GM21515 (cell line): ENCODE measurements around the gene INF2.

Experiments
- ATAC-seq: cut with Tn5 transposase; IDR thresholded peaks from one replicate; pipeline ENCODE4 v1.9.1; 2021; ENCODE audit not compliant: unreplicated experiment

INF2 gene

DNA sequence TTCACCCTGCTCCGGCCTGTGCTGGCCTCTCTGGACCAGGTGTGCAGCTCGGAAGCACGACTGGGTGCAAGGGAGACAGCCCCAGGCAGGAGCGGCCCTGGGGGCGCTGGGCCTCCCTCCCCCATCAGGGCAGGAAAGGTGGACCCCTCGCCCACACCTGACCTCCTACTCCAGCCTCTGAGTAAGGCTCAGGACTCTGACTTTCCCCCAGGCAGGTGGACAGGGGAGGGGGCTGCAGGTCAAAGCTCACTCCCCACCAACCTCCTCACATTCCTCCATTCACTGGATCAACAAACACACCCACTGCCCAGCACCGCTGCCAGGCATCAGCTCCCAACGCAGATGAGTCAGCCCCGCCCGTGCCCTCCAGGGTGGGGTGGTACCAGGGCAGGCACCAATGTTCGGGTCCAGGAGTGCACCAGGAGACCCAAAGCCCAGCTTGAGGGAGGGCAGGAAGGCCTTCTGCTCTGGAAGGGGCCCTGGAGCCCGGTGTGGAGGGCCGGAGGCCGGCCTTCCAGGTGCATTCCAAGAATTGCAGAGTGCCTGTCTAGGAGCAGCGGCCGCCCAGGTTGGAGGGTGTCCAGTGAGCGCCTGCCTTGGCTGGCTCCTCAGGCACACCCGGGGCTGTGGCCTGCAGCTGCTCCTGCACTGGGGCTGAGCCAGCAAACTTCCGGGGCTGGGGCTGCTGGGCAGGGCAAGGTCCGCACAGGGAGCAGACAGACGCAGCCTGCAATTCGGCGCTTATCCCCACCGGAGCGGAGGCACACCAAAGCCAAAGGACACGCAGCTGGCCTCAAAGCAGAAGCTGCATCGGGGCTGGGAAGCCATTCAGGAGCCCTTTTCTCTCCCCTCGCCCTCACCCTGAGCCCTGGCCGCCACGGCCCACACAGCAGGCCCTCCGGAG lies 1.6 kb upstream of the INF2 start:
- no peak for ATAC-seq

DNA sequence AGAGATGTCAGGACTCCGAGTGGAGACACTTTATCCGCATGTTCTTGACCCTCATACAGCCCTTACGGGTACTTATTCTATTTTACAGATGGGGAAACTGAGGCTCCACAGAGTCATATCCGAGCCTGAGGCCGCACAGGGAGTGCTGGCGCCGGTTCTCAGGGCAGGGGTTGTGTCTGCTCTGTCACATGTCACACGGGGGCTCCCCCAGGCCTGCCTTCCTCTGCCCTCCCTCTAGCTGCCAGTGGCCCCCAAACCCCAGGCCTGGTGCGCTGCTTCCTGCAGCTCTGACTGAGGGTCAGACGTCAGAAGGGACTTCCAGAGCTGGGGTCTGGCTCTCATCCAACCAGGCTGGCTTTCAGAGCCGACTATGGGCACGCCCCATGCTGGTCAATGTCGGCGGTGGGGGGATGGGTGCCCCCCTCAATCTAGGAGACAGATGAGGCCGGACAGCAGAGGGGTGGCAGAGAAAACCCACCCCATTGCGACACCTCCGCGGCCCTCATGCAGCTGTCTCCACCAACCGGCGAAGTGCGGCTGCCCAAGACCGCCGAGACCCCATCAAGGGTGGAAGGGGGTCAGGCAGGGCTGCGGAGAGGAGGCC lies 811 bp upstream of the INF2 start:
- no peak for ATAC-seq

DNA sequence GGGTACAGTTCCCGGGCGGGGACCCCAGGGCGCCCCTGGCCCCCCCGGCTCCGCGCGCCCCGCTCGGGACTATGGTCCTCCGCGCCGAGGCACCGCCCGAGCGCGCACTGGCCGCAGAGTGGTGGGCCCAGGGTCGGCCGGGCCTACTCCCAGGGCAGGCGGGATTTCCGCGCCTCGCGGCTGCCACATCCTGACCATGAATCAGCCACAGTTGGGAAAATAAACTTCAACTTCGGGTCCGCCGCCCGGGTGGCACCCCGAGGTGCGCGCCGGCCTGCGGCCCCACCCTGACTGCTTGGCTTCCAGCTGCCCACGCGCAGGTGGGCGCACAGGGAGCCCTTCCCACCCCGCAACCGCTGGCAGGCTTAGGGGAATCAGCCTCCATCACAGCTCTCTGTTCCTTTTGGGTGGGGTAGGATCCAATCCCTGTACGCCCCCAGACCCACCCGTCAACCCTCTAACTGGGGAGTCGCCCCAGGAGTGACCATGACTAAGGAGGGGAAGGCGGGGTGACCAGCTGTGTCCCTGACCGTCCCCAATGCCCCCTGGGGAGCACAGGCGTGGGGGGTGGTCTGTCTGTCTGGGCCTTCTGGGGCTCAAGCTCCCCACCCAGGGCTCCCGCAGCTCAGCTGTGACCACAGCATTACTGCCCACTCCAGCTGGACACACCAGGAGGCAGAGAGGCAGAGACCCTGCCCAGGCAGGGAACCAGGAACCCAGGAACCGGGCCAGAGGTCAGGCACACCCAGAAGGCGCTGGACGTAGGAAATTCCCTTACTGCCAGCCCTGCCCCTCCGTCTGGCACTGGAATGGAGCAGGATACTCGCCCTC lies 678 bp downstream of the INF2 start:
- ATAC-seq, result no peak

DNA sequence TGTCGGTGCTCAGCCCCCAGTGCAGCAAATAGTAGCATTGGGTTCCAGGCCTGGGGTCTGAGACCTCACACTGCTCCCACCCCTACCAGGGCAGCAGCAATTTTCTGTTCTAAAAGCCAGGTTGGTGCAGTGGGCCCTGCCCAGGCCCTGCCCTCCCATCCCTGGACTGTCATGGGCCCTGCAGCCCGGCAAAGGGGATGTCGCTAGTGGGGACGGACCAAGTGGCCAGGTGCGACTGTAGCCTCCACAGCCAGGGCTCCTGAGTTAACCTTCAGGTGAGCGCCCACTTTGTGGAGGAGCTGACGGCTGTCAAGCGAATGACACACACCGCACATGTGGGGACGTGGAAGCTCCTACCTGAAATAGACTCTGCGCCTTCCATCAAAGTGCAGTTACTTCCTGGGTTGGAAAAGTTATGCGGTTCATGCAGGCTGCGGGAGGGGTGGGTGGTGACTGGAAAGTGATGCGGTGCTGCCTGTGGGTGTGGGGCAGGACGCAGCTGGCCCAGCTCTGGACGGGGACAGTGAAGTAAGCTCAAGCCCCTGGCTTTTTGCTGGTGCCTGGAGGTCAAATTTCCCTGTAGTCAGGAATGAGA lies 1.5 kb downstream of the INF2 start:
- no peak for ATAC-seq

DNA sequence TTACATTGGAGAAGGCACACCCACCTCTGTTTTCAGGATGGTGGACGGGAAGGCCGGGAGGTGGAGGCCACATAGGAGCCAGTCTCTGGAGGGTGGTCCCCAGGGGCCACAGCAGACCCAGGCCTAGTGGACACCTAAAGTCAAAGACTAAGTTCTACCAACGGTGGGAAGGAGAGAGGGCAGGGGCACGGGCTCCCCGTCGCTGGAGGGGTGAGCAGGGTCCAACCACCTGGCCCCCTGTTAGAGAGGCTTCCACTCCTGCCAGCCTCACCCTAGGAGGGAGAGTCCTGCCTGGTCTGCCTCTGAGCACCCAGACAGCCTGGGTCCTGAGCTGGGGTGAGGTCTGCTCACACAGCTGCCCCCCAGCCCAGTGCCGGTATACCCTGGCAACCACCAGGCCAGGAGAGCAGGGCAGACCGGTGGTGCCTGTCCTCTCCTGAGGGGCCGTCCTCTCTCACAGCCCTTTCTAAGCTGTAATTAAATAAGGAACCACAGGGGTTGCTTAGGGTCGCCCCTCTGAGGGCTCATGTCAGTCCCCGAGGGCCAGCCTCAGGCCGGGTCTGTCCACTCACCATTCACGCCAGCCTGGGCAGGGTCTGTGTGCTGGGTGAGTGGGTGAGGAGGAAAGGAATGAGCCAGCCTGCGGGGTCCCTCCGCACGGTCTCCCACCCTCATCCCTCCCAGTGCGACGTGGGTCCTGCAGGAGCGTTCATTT lies 2.3 kb downstream of the INF2 start:
- ATAC-seq, result no peak

DNA sequence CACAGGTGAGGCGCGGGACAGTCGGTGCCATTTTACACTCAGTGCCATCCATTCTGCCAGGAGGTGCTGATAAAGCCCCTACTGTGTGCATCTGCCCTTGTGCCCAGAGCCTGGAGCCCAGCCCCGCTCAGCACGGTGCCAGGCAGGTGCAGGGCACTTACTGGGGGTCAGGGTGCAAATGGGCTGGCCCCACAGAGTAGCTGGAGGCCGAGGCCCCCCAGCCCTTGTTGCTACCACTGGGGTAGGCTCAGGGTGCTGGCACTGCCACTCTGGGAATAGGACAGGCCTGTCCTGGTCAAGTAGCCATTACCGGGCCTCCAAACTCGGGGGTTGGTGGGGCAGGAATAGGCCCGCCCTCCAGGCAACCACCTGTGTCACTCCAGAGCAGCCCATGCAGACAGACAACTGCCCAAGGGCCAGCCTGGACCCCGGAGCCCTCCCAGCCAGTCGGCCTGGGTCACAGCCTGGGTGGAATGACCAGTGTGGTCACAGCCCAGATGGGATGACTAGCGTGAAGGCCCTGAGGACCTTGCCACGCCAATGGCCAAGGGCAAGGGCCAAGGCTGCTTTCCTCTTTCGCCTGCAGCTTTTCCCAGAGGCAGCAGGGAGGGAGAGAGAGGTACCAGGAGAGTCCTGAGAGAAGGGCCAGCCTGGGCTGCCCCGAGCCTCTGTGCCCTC lies 3.0 kb downstream of the INF2 start:
- ATAC-seq, result no peak

DNA sequence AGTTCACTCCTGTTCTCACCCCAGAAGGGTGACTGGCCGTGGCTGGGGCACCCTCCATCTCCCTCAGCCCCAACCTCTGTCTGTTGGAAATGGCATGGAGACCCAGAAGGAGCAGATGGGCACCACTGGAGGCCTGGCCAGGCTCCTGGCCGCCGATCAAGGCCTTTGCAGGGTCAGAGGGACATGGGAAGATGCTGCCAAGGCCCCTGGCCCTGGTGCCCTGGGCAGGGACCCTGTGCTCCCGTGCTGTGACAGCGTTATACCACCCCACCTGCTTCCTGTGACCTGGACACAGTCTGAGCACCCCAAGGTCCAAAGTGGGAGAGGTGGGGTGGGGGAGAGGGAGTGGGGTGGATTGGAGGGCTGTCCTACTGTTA lies 3.5 kb downstream of the INF2 start:
- ATAC-seq, result no peak

DNA sequence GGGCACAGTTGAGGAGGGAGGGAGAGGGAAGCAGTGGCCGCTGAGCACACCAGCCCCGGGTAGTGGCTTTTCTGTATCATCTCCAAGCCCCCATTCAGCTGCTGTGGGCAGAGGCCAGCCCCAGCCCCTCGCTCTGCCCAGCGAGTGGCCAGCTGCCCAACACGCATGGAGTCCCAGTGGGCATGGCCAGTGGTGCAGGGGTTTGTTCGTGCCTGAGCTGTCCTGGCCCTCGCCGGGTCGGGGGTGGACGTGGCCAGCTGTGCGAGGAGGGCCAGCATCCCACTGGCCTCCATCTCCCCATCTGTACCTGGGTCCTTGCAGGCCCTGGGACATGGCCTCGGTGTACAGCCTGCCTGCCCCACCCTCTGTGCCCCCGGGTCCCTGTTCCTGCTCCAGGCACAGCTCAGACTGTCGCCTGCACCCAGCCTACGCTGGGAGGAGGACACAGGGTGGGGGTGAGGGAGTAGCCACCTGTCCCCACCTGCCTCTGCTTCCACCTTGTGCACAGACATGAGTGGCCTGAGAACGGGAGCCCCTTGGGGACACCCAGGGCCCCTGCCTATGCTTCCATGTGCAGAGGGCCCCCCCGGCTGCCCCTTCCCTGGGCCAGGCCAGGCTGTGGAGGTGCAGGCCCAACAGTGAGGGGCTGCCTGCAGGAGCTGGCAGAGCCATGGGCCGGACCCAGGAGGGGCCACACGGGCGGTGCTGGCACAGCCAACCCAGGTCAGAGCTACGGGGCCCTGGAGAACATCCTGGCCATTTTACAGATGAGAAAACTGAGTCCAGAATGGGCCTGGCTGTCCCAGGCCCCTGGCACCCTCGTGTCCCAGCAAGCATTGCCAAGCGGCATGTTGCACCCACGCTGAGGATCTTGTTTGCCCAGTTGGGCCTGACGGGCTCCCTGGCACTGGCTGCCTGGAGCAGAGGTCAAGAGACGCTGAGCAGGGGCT lies 4.3 kb downstream of the INF2 start:
- no peak for ATAC-seq

DNA sequence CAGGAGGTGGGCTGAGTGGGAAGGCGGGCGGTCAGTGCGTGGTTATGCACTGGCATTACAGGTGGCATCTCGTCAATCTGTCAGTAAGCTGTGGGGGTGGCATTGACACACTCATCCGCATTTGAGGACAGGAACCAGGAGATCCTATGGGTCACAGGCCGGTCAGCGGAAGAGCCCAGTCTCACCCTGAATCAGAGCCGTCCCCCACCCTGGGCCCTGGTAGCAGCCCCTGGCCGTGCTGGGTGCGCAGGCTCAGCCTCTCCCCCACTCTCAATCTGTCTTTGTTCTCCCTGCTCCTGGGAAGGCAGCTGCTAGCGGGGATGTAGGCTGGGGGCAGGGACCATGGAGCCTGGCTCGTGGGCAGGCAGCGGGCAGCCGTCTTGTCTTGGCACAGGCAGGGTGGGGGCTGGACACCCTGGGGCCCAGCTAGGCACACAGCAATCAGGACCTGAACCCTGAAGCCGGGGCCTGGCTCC lies 5.1 kb downstream of the INF2 start:
- ATAC-seq, result no peak

DNA sequence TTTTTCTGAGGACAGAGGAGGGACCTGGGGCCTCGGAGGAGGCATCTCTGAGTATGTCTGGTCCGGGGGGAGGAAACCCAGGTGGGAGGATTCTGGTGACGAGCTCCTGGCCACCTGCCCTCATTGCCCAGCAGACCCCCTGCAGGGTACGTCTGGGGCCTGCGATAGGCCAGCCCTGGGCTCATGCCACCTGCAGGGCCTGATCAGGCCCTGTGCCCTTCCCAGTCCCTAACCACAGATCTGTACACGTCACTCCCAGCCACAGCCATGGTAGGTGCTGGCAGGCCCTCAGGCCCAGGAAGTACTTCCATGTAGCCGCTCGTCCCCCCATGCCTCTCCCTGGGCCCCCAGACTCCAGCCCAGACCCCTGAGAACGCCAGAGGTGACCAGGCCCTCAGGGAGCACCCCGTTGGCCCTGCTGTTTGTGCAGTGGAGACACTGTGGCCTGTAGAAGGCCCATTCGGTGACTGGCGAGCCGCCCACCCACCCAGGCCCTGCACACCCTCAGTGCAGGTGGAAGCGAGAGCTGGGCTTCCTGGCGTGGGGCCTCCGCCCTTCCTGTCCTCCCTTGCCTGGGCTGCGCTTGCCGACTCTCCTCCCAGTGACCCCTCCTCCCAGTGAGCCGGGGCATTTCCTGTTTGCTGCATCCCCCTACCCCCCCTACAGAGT lies 5.7 kb downstream of the INF2 start:
- ATAC-seq, result no peak

DNA sequence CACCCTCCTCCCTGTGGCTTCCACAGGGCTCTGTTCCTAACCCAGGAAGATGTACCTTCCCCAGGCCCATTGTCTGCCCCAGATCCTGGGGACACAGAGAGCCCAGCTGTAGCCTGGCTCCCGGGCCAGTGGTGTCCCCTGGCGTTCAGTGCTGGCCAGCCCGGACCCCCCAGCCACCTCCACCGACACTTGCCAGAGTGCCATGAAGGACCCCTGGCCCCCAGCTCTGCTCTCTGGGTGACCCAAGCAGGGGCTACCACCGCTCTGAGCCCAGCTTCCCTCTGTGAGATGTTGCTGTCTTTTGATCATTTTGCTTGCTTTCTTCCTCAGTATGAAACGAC lies 6.2 kb downstream of the INF2 start:
- ATAC-seq, result no peak

DNA sequence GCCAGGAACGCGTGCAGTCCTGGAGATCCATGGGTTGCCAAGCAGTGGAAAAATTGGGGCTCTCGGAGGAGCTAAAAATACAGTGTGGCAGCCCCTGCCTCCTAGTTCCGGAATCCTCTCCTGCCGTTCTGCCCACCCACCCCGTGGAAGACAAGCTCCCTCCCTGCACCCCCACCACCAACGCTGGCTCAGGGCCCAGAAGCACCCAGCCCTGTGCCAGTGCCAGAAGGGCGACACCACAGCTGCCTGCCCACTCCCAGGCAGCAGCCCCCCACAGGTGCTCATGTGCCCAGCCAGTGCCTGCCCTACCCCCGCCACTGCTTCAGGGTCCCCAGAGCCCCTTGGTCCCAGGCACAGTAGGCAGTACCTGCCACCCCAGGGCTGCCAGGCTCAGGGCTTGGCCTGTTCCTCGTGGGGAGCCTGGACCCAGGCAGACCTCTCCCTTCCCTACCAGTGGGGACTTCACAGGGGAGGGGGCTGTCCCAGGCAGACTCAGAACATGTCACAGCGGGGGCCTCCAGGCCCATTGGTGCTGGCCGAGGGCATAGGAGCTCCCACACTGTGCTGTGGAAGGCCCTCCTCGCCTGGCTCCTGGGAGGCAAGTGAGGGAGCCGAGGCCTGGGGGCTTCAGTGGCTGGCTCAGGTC lies 7.4 kb downstream of the INF2 start:
- no peak for ATAC-seq

DNA sequence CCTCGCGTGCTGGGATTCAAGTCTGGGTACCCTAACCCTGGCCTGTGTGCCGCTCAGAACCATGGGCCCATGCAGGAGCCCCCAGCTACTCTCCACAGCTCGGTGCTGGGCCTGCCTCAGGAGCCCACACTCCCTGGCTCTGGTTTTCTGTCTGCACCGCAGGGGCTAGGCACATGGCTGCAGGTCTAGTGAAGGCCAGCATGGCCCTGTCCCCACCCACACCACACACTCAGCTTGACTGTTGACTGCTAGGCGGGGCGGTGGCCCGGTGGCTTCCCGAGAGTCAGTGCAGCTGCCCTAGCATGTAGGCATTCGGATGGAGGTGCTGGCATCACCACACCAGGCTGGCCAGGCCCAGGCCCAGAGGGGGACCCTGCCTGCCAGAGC lies 7.9 kb downstream of the INF2 start:
- ATAC-seq, result no peak

DNA sequence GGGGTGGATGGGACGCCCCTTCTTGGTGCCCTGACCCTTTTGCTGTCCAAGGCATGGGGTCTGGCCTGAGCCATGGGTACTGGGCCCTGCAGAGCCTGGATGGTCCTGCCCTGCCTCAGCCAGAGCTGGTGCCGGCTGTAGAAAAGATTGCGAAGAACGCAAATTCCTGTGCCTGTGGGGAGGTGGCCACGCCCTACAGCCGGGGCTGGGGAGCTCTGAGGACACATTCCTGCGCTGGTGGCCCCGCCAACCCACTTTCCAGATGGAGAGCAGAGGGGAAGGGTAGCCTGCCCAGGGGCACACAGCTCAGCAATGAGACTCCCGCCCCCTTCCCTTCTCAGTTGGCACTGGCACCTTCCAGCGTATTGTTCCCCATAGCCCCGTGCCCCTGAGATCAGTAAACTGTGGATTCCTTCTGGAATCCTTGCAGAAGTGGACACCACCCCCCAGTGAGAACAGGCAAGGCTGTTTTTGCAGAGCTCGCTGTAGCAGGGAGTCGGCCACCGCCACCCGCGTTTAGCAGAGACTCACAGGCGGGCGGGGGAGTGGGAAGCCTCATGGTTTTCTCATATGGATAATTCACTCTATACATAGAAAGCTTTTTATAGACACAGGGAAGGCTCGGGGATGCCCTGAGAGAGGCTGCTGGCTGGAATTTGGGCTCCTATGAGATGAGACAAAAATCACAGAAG lies 8.6 kb downstream of the INF2 start:
- ATAC-seq, result no peak

DNA sequence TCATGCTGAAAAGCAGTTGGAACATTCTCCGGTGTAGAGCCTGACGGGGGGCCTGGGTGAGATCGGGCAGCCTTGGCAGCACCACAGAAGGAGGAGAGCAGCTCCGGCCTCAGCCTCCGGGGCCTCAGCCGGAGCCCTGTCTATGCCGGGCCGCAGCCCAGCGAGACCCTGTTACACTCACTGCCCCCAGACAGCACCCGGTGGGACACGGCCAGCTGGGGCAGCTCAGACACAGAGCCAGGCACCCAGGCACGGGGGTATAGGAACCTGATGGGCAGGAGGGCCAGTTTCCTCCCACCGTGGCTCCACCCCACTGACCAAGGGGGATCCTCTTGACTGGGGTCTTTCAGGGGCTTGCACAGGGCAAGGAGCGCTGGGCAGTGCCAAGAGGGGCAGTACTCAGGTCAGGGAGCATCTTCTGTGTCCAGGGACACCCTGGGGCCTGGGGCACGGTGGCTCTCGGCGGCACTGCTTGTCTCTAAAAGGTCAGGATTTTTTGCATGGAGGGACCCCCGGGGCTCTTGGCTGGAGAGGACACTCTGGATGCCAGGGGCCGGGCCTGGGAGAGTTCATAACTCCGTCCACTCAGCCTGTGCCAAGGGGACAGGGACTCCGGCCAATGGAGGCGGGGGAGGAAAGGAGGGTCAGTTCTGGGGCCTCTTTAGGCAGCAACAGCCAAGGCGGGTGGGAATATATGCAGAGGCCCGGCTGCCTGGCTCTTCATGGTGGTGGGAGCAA lies 9.4 kb downstream of the INF2 start:
- no peak for ATAC-seq

DNA sequence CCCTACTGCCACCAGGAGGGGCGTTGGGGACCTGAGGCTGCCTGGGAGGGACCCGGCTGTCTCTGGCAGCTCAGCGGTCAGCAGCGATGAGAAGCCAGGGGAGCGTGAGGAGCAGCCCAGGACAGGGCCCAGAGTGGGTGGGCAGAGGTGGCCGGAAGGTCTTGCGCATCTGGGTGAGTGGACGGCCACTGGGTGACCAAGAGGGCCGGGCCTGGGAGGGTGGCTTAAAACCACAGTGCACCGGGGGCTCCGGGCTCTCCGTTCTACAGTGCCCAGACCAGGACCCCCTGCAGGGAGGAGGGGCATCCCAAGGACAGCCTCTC lies 10.0 kb downstream of the INF2 start:
- ATAC-seq, result no peak

DNA sequence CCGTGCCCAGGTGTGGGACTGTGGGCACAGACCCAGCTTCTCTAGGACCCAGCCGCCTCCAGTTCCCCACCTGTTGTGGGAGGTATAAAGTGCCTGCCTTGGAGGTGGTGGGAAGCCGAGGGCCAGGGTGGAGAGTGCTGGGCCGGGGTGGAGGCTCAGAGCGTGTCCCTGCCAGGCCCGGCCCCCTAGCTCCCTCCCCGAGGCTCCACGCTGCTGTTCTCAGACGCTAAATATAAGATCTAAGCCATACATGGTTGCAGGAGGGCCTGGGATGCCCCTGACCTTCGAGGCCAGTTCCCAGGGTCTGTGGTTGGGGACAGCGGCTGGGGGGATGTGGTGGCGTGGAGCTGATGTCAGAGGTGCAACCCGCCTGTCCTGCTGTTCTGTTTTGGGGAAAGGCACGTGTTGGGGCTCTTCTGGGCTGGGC lies 10.8 kb downstream of the INF2 start:
- no peak for ATAC-seq
